ENCODE results near the gene MAST2. TPM values are rescaled to one million over a fixed set of nuclear protein-coding genes. Genes with fewer than 3 reads are reported as not detected.

Gene MAST2
- total and polyA plus RNA-seq, 11 donors: 56.8 to 123 (median 79.7) TPM

- intact Hi-C loops (cut with DNase I): no loop called here
- H3K4me1 ChIP-seq: peaks cover 0 to 9% (median 0%) of the 10 kb centered on the region in 12 donors
- no peaks in the 10 kb centered on the region for H3K36me3 ChIP-seq
- no peak for TF ChIP-seq CTCF (IDR thresholded peaks at IDR 0.05)
- TF ChIP-seq POLR2A (IDR thresholded peaks at IDR 0.05): no peak
- no peak overlapping the region for H3K4me3 ChIP-seq
- DNase-seq (no peak), ATAC-seq (no peak)
- WGBS, 4 donors: 90 to 98% (median 96%) methylated on average over 2 of the region's 2 CpGs
- H3K27ac ChIP-seq: no peak overlapping the region
- no peaks in the 10 kb centered on the region for H3K27me3 ChIP-seq
- H3K9me3 ChIP-seq: peaks cover 0 to 16% (median 4%) of the 10 kb centered on the region in 12 donors
Observed at GRCh38 chr1:45848097-45848496, 44.7 kb downstream of the MAST2 start.

GRCh38 chr1:45848714-45849113 is 45.3 kb downstream of the MAST2 start:
- peaks cover 0 to 16% (median 4%) of the 10 kb centered on the region in 12 donors for H3K9me3 ChIP-seq
- no peak for DNase-seq
- TF ChIP-seq POLR2A (IDR thresholded peaks at IDR 0.05): no peak
- TF ChIP-seq CTCF (IDR thresholded peaks at IDR 0.05): no peak
- H3K36me3 ChIP-seq: no peaks in the 10 kb centered on the region
- H3K4me1 ChIP-seq: peaks cover 0 to 6% (median 0%) of the 10 kb centered on the region in 12 donors
- H3K27ac ChIP-seq: no peak overlapping the region
- intact Hi-C loops (cut with DNase I): no loop called here
- H3K4me3 ChIP-seq: no peak overlapping the region
- 95 to 99% (median 96%) methylated on average over 2 of the region's 2 CpGs for WGBS, 4 donors
- ATAC-seq: no peak
- no peaks in the 10 kb centered on the region for H3K27me3 ChIP-seq

GRCh38 chr1:45850017-45850416 is 46.6 kb downstream of the MAST2 start:
- Histone ChIP-seq H3K4me3 (no peak overlapping the region), H3K9me3 (peaks cover 0 to 16% (median 4%) of the 10 kb centered on the region in 12 donors), H3K4me1 (peaks cover 0 to 4% (median 0%) of the 10 kb centered on the region in 12 donors), H3K27ac (no peak overlapping the region), H3K27me3 (no peaks in the 10 kb centered on the region), H3K36me3 (no peaks in the 10 kb centered on the region)
- DNase-seq (no peak), ATAC-seq (no peak)
- no peak for TF ChIP-seq POLR2A (IDR thresholded peaks at IDR 0.05)
- TF ChIP-seq CTCF (IDR thresholded peaks at IDR 0.05): no peak
- intact Hi-C loops (cut with DNase I): no loop called here
- WGBS, 4 donors: 94 to 99% (median 97%) methylated on average over 2 of the region's 2 CpGs

- Histone ChIP-seq H3K27me3 (no peaks in the 10 kb centered on the region), H3K4me1 (no peaks in the 10 kb centered on the region), H3K27ac (no peak overlapping the region), H3K9me3 (peaks cover 0 to 11% (median 3%) of the 10 kb centered on the region in 12 donors), H3K4me3 (no peak overlapping the region), H3K36me3 (no peaks in the 10 kb centered on the region)
- TF ChIP-seq POLR2A (IDR thresholded peaks at IDR 0.05): no peak
- TF ChIP-seq CTCF (IDR thresholded peaks at IDR 0.05): no peak
- DNase-seq (no peak), ATAC-seq (no peak)
- intact Hi-C loops (cut with DNase I): no loop called here
- WGBS, 4 donors: 98 to 100% (median 100%) methylated on average over 1 of the region's 1 CpG
Observed at GRCh38 chr1:45854724-45855123, 51.3 kb downstream of the MAST2 start.

All from heart left ventricle (tissue), 16 donors.